Measurements from ENCODE around the gene TMPRSS11E. TPM values are rescaled to one million over a fixed set of nuclear protein-coding genes. Genes with fewer than 3 reads are reported as not detected.

The TMPRSS11E gene
- total and polyA plus RNA-seq, 7 donors = 0.09 TPM; not detected in 6

Other genes with a start within 250 kb of the TMPRSS11E start
- not detected for gene TMPRSS11B, start 201.8 kb upstream of the TMPRSS11E start, total RNA-seq
- gene TMPRSS11B, start 201.8 kb upstream of the TMPRSS11E start, polyA plus RNA-seq = 1 to 10 TPM in 1 of 3 donors, under 1 TPM in 1, not detected in 1; 0.12 to 1.2 TPM
- gene YTHDC1, start 97.4 kb upstream of the TMPRSS11E start, total RNA-seq = 10 to 100 TPM; 49.4 to 66.4 (median 58.7) TPM
- gene YTHDC1, start 97.4 kb upstream of the TMPRSS11E start, polyA plus RNA-seq = 10 to 100 TPM; 30.0 to 44.2 (median 36.1) TPM
- gene UGT2B17, start 128.9 kb downstream of the TMPRSS11E start, total RNA-seq = 1 to 10 TPM in 1 of 4 donors, not detected in 3; 1.1 TPM
- gene UGT2B17, start 128.9 kb downstream of the TMPRSS11E start, polyA plus RNA-seq = 100 to 1,000 TPM in 1 of 3 donors, 10 to 100 TPM in 1, not detected in 1; 83.5 to 376 TPM
- under 1 TPM in 1 of 4 donors, not detected in 3; 0.36 TPM for gene UGT2B15, start 223.2 kb downstream of the TMPRSS11E start, total RNA-seq
- gene UGT2B15, start 223.2 kb downstream of the TMPRSS11E start, polyA plus RNA-seq = 10 to 100 TPM in 1 of 3 donors, 1 to 10 TPM in 1, not detected in 1; 6.0 to 24.5 TPM

All from sigmoid colon (tissue), 7 donors.